WTC11 (cell line): ENCODE data around the gene ZNF808. TPM values are rescaled to one million over a fixed set of nuclear protein-coding genes. Genes with fewer than 3 reads are reported as not detected.

ENCODE experiments used
- ATAC-seq: fragments of 200-7000 bp; cut with Tn5 transposase; 2 replicates; pipeline ENCODE4 v1.10.0; 2021; ENCODE audit warnings: mild to moderate bottlenecking, moderate library complexity
- CTCF ChIA-PET: fragments of 300-600 bp; sonication (Branson Sonifier 250); formaldehyde crosslinking; loops from one replicate; lab custom pipeline; 2021; ENCODE audit warnings: antibody characterized with exemption; lab: Charles Lee
- POLR2A ChIA-PET: fragments of 350-600 bp; sonication (Branson Sonifier 250); formaldehyde crosslinking; loops from one replicate; lab custom pipeline; 2021; ENCODE audit warnings: antibody characterized with exemption; lab: Charles Lee
- DNase-seq: peaks from one replicate; pipeline ENCODE4 v3.0.0; 2021; ENCODE audit warnings: low spot score
- H3K27ac Mint-ChIP-seq: 2 replicates; pipeline ENCODE4 v1.8.0; 2021; ENCODE audit warnings: mixed read lengths
- H3K27me3 Mint-ChIP-seq: 2 replicates; pipeline ENCODE4 v1.8.0; 2021; ENCODE audit warnings: low read depth, mild to moderate bottlenecking, moderate library complexity, mixed read lengths
- H3K36me3 Mint-ChIP-seq: 2 replicates; pipeline ENCODE4 v1.8.0; 2021; ENCODE audit warnings: mixed read lengths
- H3K4me1 Mint-ChIP-seq: 2 replicates; pipeline ENCODE4 v1.8.0; 2022; ENCODE audit warnings: mixed read lengths
- H3K4me3 Mint-ChIP-seq: 2 replicates; pipeline ENCODE4 v1.8.0; 2021; ENCODE audit warnings: mild to moderate bottlenecking, moderate library complexity, mixed read lengths
- H3K9me3 Mint-ChIP-seq: 2 replicates; pipeline ENCODE4 v1.8.0; 2021; ENCODE audit warnings: mixed read lengths
- ATF1 ChIP-seq: sonication (generic); formaldehyde crosslinking; IDR thresholded peaks from 2 replicates; pipeline ENCODE4 v1.8.1; 2023; ENCODE audit warnings: mild to moderate bottlenecking, moderate library complexity, missing genetic modification reagents
- ATF6 ChIP-seq: sonication (generic); formaldehyde crosslinking; IDR thresholded peaks from 2 replicates; pipeline ENCODE4 v1.8.1; 2023; ENCODE audit warnings: mild to moderate bottlenecking, missing genetic modification reagents
- CDX4 ChIP-seq: fragments of 250-450 bp; sonication (Bioruptor Pico); IDR thresholded peaks from 2 replicates; pipeline ENCODE4 v1.9.0; 2021; ENCODE audit warnings: moderate library complexity, mild to moderate bottlenecking, inconsistent platforms, borderline replicate concordance
- CREM ChIP-seq: sonication (generic); formaldehyde crosslinking; IDR thresholded peaks from 2 replicates; pipeline ENCODE4 v1.8.1; 2022; ENCODE audit warnings: mild to moderate bottlenecking, missing genetic modification reagents, moderate library complexity
- CTCF ChIP-seq: fragments of 200-600 bp; IDR thresholded peaks from 2 replicates; pipeline ENCODE4 v1.8.0; 2022; ENCODE audit warnings: antibody characterized with exemption
- ESRRA ChIP-seq: sonication (generic); formaldehyde crosslinking; IDR thresholded peaks from 2 replicates; pipeline ENCODE4 v1.8.1; 2022; ENCODE audit warnings: mild to moderate bottlenecking, missing genetic modification reagents, borderline replicate concordance
- FOXK1 ChIP-seq: sonication (generic); formaldehyde crosslinking; IDR thresholded peaks from 2 replicates; pipeline ENCODE4 v1.8.0; 2022; ENCODE audit warnings: mild to moderate bottlenecking, moderate library complexity, missing genetic modification reagents
- GABPB1 ChIP-seq: sonication (generic); formaldehyde crosslinking; IDR thresholded peaks from 2 replicates; pipeline ENCODE4 v1.8.1; 2023; ENCODE audit warnings: mild to moderate bottlenecking, missing genetic modification reagents
- GRHL2 ChIP-seq: fragments of 250-450 bp; sonication (Bioruptor Pico); IDR thresholded peaks from 2 replicates; pipeline ENCODE4 v1.8.0; 2022; ENCODE audit warnings: mild to moderate bottlenecking, moderate library complexity; ENCODE audit not compliant: insufficient replicate concordance, severe bottlenecking
- GTF2I ChIP-seq: fragments of 250-450 bp; sonication (Bioruptor Pico); conservative IDR thresholded peaks from 2 replicates; pipeline ENCODE4 v1.4.0; 2021; ENCODE audit warnings: mild to moderate bottlenecking
- IRF1 ChIP-seq: sonication (generic); formaldehyde crosslinking; IDR thresholded peaks from 2 replicates; pipeline ENCODE4 v1.8.0; 2023; ENCODE audit warnings: missing genetic modification reagents
- JAZF1 ChIP-seq: fragments of 250-450 bp; sonication (Bioruptor Pico); IDR thresholded peaks from 2 replicates; pipeline ENCODE4 v1.9.0; 2021; ENCODE audit warnings: moderate library complexity, mild to moderate bottlenecking, inconsistent platforms
- JUN ChIP-seq: sonication (generic); formaldehyde crosslinking; IDR thresholded peaks from 2 replicates; pipeline ENCODE4 v1.8.0; 2023; ENCODE audit warnings: mild to moderate bottlenecking, missing genetic modification reagents
- NFATC4 ChIP-seq: fragments of 250-450 bp; sonication (Bioruptor Pico); IDR thresholded peaks from 2 replicates; pipeline ENCODE4 v1.9.0; 2021; ENCODE audit warnings: mild to moderate bottlenecking
- OVOL2 ChIP-seq: fragments of 250-450 bp; sonication (Bioruptor Pico); IDR thresholded peaks from 2 replicates; pipeline ENCODE4 v1.9.0; 2021; ENCODE audit warnings: mild to moderate bottlenecking, borderline replicate concordance
- PRRX2 ChIP-seq: fragments of 250-450 bp; sonication (Bioruptor Pico); IDR thresholded peaks from 2 replicates; pipeline ENCODE4 v1.8.0; 2021; ENCODE audit warnings: mild to moderate bottlenecking
- RORB ChIP-seq: fragments of 250-450 bp; sonication (Bioruptor Pico); IDR thresholded peaks from 2 replicates; pipeline ENCODE4 v1.9.0; 2021; ENCODE audit warnings: mild to moderate bottlenecking
- SMAD3 ChIP-seq: sonication (generic); formaldehyde crosslinking; IDR thresholded peaks from 2 replicates; pipeline ENCODE4 v1.8.0; 2022; ENCODE audit warnings: missing genetic modification reagents, mild to moderate bottlenecking, borderline replicate concordance
- SP1 ChIP-seq: sonication (generic); formaldehyde crosslinking; conservative IDR thresholded peaks from 2 replicates; pipeline ENCODE4 v1.8.1; 2022; ENCODE audit warnings: missing genetic modification reagents
- TEAD4 ChIP-seq: sonication (generic); formaldehyde crosslinking; IDR thresholded peaks from 2 replicates; pipeline ENCODE4 v1.8.0; 2022; ENCODE audit warnings: mild to moderate bottlenecking, missing genetic modification reagents
- TP53 ChIP-seq: sonication (generic); formaldehyde crosslinking; IDR thresholded peaks from 2 replicates; pipeline ENCODE4 v1.8.1; 2023; ENCODE audit warnings: mild to moderate bottlenecking, missing genetic modification reagents
- ZNF219 ChIP-seq: sonication (generic); formaldehyde crosslinking; IDR thresholded peaks from 2 replicates; pipeline ENCODE4 v1.8.0; 2023; ENCODE audit warnings: missing genetic modification reagents, mild to moderate bottlenecking, borderline replicate concordance
- ZNF232 ChIP-seq: sonication (generic); formaldehyde crosslinking; IDR thresholded peaks from 2 replicates; pipeline ENCODE4 v1.8.0; 2022; ENCODE audit warnings: mild to moderate bottlenecking, missing genetic modification reagents
- ZNF416 ChIP-seq: fragments of 250-450 bp; sonication (Bioruptor Pico); IDR thresholded peaks from 2 replicates; pipeline ENCODE4 v1.9.0; 2021; ENCODE audit warnings: mild to moderate bottlenecking, inconsistent platforms
- ZNF671 ChIP-seq: fragments of 250-450 bp; sonication (Bioruptor Pico); IDR thresholded peaks from 2 replicates; pipeline ENCODE4 v1.8.0; 2021; ENCODE audit warnings: mild to moderate bottlenecking
- total RNA-seq: library from RNA; stranded (reverse); gene quantifications from 3 replicates; pipeline ENCODE4 v1.2.3, GENCODE V29; 2021
- TF ChIP-seq, protein P1 (sequence below): fragments of 250-450 bp; sonication (Bioruptor Pico); IDR thresholded peaks from 2 replicates; pipeline ENCODE4 v1.9.0; 2021; ENCODE audit warnings: mild to moderate bottlenecking
- TF ChIP-seq, protein P2 (sequence below): fragments of 250-450 bp; sonication (Bioruptor Pico); conservative IDR thresholded peaks from 2 replicates; pipeline ENCODE4 v1.9.0; 2021; ENCODE audit warnings: mild to moderate bottlenecking
- TF ChIP-seq, protein P3 (sequence below): sonication (generic); formaldehyde crosslinking; IDR thresholded peaks from 2 replicates; pipeline ENCODE4 v1.8.0; 2022; ENCODE audit warnings: missing genetic modification reagents

Gene ZNF808
- total RNA-seq, 1 experiment from 2014 or later: 59.2 TPM

DNA sequence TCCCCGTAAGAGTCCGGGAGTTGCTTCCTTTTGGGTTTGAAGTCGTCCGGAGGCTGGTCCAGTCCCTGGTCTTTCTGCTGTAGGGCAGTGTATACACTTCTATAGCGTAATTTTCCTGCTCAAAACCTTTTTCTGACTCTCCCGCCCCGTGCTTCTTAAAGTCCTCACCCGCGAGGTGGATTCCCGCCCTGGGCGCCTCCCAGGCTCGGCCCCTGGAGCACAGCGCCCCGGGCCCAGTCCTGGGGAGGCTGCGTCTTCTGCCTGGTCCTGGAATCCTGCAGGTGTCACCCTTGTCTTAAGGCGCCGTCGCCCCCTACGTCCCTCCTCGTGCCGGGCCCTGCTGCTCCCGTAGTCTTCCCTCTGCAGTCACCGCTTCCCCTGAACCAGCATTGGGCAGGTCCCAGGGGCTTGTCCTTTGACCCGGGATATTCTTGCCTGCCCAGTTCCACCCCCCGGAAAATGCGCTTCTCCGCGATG, 34.4 kb upstream of the ZNF808 start:
- peaks cover 39% of the 10 kb centered on the region for H3K27me3 Mint-ChIP-seq
- peaks cover 30% of the 10 kb centered on the region for H3K4me1 Mint-ChIP-seq
- peak overlapping the region; percentile 92 for H3K27ac Mint-ChIP-seq
- ChIA-PET POLR2A (no interaction called here), CTCF (interaction anchor here (0.6 to 1.5 kb wide), 6 partner anchors 25 to 149 kb away, joined by 3 to 10 read pairs (median 4); partner anchors contain the start of gene ZNF578)
- ATAC-seq (peak; percentile 72), DNase-seq (peak; percentile 72)
- H3K36me3 Mint-ChIP-seq: peaks cover 15% of the 10 kb centered on the region
- H3K4me3 Mint-ChIP-seq: peak overlapping the region; percentile 87
- peaks cover 4% of the 10 kb centered on the region; the same call in 1 of the 2 replicates for H3K9me3 Mint-ChIP-seq
- TF ChIP-seq ATF6 (CRISPR knock-in tag) (no peak), FOXK1 (CRISPR knock-in tag) (no peak), TEAD4 (CRISPR knock-in tag) (peak; percentile 12; the same call in 1 of the 2 replicates), CTCF (no peak), JAZF1 (CRISPR knock-in tag) (no peak), CDX4 (CRISPR knock-in tag) (no peak), JUN (CRISPR knock-in tag) (no peak), ZNF232 (CRISPR knock-in tag) (no peak), ATF1 (CRISPR knock-in tag) (no peak), GTF2I (CRISPR knock-in tag) (no peak), NFATC4 (CRISPR knock-in tag) (no peak), OVOL2 (CRISPR knock-in tag) (no peak), SP1 (CRISPR knock-in tag) (no peak; the same call in 1 of the 2 replicates), CREM (CRISPR knock-in tag) (no peak), IRF1 (CRISPR knock-in tag) (no peak), PRRX2 (CRISPR knock-in tag) (no peak), GABPB1 (CRISPR knock-in tag) (no peak), ZNF671 (CRISPR knock-in tag) (no peak), GRHL2 (CRISPR knock-in tag) (no peak), RORB (no peak), TP53 (CRISPR knock-in tag) (no peak), ESRRA (CRISPR knock-in tag) (no peak), ZNF219 (CRISPR knock-in tag) (no peak), ZNF416 (CRISPR knock-in tag) (no peak), SMAD3 (CRISPR knock-in tag) (no peak)
- TF ChIP-seq, protein P1, sequence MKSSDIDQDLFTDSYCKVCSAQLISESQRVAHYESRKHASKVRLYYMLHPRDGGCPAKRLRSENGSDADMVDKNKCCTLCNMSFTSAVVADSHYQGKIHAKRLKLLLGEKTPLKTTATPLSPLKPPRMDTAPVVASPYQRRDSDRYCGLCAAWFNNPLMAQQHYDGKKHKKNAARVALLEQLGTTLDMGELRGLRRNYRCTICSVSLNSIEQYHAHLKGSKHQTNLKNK (CRISPR knock-in tag): no peak
- TF ChIP-seq, protein P2, sequence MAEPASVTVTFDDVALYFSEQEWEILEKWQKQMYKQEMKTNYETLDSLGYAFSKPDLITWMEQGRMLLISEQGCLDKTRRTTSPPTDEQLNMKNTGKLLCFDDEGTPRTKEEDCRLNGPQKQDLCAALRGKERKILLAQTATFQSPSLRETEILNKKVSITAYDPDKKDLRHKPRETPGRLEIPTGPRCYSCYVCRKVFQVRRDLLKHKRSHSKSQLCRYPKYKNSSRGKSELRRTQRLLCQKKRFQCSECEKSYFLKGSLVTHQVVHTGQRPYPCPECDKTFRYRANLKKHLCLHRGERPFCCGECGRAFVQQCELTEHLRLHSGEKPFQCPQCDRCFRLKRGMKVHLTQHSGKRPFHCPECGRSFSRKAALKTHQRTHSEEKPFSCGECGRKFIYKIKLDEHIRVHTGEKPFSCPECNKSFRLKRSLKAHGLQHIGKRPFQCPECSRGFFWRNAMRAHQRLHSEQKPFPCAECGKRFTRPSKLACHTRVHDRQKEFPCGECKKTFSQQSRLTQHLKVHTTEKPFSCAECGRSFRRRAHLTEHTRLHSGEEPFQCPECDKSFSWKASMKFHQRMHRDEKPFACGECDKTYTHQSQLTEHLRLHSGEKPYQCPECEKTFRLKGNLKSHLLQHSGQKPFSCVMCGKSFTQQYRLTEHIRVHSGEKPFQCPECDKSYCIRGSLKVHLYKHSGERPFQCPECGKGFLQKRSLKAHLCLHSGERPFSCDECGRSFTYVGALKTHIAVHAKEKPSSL: no peak
- TF ChIP-seq, protein P3, sequence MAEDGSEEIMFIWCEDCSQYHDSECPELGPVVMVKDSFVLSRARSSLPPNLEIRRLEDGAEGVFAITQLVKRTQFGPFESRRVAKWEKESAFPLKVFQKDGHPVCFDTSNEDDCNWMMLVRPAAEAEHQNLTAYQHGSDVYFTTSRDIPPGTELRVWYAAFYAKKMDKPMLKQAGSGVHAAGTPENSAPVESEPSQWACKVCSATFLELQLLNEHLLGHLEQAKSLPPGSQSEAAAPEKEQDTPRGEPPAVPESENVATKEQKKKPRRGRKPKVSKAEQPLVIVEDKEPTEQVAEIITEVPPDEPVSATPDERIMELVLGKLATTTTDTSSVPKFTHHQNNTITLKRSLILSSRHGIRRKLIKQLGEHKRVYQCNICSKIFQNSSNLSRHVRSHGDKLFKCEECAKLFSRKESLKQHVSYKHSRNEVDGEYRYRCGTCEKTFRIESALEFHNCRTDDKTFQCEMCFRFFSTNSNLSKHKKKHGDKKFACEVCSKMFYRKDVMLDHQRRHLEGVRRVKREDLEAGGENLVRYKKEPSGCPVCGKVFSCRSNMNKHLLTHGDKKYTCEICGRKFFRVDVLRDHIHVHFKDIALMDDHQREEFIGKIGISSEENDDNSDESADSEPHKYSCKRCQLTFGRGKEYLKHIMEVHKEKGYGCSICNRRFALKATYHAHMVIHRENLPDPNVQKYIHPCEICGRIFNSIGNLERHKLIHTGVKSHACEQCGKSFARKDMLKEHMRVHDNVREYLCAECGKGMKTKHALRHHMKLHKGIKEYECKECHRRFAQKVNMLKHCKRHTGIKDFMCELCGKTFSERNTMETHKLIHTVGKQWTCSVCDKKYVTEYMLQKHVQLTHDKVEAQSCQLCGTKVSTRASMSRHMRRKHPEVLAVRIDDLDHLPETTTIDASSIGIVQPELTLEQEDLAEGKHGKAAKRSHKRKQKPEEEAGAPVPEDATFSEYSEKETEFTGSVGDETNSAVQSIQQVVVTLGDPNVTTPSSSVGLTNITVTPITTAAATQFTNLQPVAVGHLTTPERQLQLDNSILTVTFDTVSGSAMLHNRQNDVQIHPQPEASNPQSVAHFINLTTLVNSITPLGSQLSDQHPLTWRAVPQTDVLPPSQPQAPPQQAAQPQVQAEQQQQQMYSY: no peak
